Endothelial cell of umbilical vein (primary cell): ENCODE data around the gene ZNF423.

Source experiments
- CTCF ChIP-seq, 2 donors: IDR thresholded peaks; 1 replicate in 1 of 2; 2 replicates in 1 of 2; pipeline ENCODE4 v1.5.1; 2011; ENCODE audit warnings: low read length in 2 of 2, mild to moderate bottlenecking in 2 of 2, moderate library complexity in 2 of 2, control low read depth in 1 of 2, inconsistent platforms in 1 of 2, low read depth in 1 of 2; ENCODE audit not compliant: insufficient read depth in 1 of 2; ENCODE audit errors: extremely low read depth in 1 of 2
- EZH2 ChIP-seq: IDR thresholded peaks from 2 replicates; pipeline ENCODE4 v1.6.1; 2012; ENCODE audit warnings: borderline replicate concordance, low read depth, mild to moderate bottlenecking, moderate library complexity, low read length, inconsistent platforms; ENCODE audit not compliant: severe bottlenecking
- FOS ChIP-seq: IDR thresholded peaks from 2 replicates; pipeline ENCODE4 v1.6.1; 2011; ENCODE audit warnings: mild to moderate bottlenecking, low read length, moderate library complexity, borderline replicate concordance; ENCODE audit not compliant: insufficient read depth
- MAX ChIP-seq: IDR thresholded peaks from 2 replicates; pipeline ENCODE4 v1.6.1; 2011; ENCODE audit not compliant: insufficient read depth, insufficient read length
- MYC ChIP-seq: IDR thresholded peaks from one replicate; pipeline ENCODE4 v1.6.1; 2011; ENCODE audit warnings: mild to moderate bottlenecking, low read depth, low read length
- POLR2A ChIP-seq: IDR thresholded peaks from 2 replicates; pipeline ENCODE4 v1.6.1; 2012; ENCODE audit warnings: low read depth, mild to moderate bottlenecking, control low read depth, low read length
- POLR2AphosphoS5 ChIP-seq: IDR thresholded peaks from 2 replicates; pipeline ENCODE4 v1.6.1; 2012; ENCODE audit warnings: low read depth, mild to moderate bottlenecking, control low read depth, low read length, moderate library complexity; ENCODE audit not compliant: insufficient read depth

DNA sequence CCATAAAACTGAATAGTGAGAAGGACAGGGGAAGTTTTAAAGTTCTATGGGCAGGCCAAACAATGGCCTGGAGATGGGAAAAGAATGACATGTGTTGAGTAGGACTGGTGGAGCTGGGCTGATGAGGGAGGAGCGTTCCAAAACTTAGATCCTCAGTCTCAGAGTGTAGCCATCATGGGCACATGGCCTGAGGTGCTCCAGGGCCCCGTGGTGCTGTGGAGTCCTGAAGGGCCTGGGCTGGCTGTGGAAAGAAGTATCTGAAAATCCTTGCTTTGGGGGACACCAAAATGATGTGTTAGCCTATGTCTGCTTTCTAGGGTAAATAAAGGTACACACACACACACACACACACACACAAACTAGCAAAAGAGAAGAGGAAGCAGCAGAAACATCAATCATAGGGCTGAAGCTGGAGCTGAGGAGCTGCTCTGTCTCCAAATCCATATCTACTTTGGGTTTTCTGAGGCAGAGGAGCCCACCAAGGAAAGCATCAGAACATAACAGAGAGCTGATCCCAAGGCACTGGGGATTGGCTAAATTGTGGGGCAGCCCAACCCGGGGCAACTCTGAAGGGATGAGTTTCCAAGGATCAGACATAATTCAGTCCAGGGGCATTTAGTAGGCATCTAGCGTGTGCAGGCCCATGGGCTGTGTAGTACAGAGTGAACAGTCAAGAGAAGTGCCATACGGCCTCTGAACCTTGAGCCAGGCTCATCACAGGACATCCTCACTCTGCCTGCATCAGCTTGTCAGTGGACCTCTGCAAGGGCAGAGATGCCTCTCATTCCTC lies 397.1 kb downstream of the ZNF423 start:
- no peak for TF ChIP-seq POLR2AphosphoS5
- no peak for TF ChIP-seq POLR2A
- no peak for TF ChIP-seq EZH2
- TF ChIP-seq MYC, result no peak
- no peak for TF ChIP-seq CTCF (IDR thresholded peaks at IDR 0.05; ENCODE audit: extremely low read depth in 1 of 2, insufficient read depth in 1 of 2, low read depth in 1 of 2, low read length in 2 of 2)
- no peak for TF ChIP-seq MAX
- no peak for TF ChIP-seq FOS
